Tibial nerve (tissue), 4 donors: ENCODE measurements around the gene NYAP2. TPM values are rescaled to one million over a fixed set of nuclear protein-coding genes. Genes with fewer than 3 reads are reported as not detected.

Source experiments
- DNase-seq, 2 donors: peaks; one replicate each; pipeline ENCODE4 v3.0.0-alpha.2; 2019; ENCODE audit warnings: low spot score in 2 of 2
- H3K27ac ChIP-seq, 4 donors: fragments of 200-600 bp; sonication (generic) in 3 of 4; one replicate each; pipeline ENCODE4 v1.5.1; 2017 to 2019; ENCODE audit warnings: mild to moderate bottlenecking in 1 of 4
- H3K27me3 ChIP-seq, 2 donors: fragments of 200-600 bp; sonication (generic) in 1 of 2; one replicate each; pipeline versions ENCODE4 v1.5.1 to v1.6.0; 2017 to 2019
- H3K36me3 ChIP-seq, 3 donors: fragments of 200-600 bp; sonication (generic); one replicate each; pipeline ENCODE4 v1.5.1; 2018 to 2019
- H3K4me1 ChIP-seq, 4 donors: fragments of 200-600 bp; sonication (generic) in 3 of 4; one replicate each; pipeline ENCODE4 v1.5.1; 2017 to 2019
- H3K4me3 ChIP-seq, 4 donors: fragments of 200-600 bp; sonication (generic) in 3 of 4; one replicate each; pipeline ENCODE4 v1.5.1; 2017 to 2019; ENCODE audit warnings: mild to moderate bottlenecking in 1 of 4, moderate library complexity in 1 of 4
- H3K9me3 ChIP-seq, 4 donors: fragments of 200-600 bp; sonication (generic) in 3 of 4; one replicate each; pipeline ENCODE4 v1.5.1; 2017 to 2019
- CTCF ChIP-seq, 5 experiments: fragments of 200-600 bp in 3 of 5; fragments of 450-650 bp in 2 of 5; sonication (generic) in 3 of 5; IDR thresholded peaks; one replicate each; pipeline ENCODE4 v1.5.1; 2016 to 2019; ENCODE audit warnings: antibody characterized with exemption in 5 of 5, mild to moderate bottlenecking in 3 of 5, moderate library complexity in 2 of 5
- EP300 ChIP-seq, 2 donors: sonication (generic); formaldehyde crosslinking; IDR thresholded peaks; one replicate each; pipeline ENCODE4 v1.6.1; 2017; ENCODE audit warnings: antibody characterized with exemption in 2 of 2, mild to moderate bottlenecking in 1 of 2
- POLR2A ChIP-seq, 2 donors: fragments of 450-650 bp; IDR thresholded peaks; one replicate each; pipeline ENCODE4 v1.6.1; 2017; ENCODE audit warnings: antibody characterized with exemption in 2 of 2, mild to moderate bottlenecking in 2 of 2, moderate library complexity in 2 of 2
- WGBS, 2 donors: methylation state at CpG; one replicate each; pipeline ENCODE4 v1.1.5; 2018; 5-methylcytosine and 5-hydroxymethylcytosine counted together
- total RNA-seq, 4 donors: library from RNA; depleted of rRNA; stranded (reverse); fragments of >200 nt; gene quantifications; one replicate each; pipeline ENCODE4 v1.1.0, GENCODE V29; 2016

Gene NYAP2
- total RNA-seq, 4 donors from 2014 or later, result under 0.01 TPM; not detected in 3

GRCh38 chr2:225668606-225669266, 269.2 kb downstream of the NYAP2 start:
- no peak overlapping the region for H3K27ac ChIP-seq
- TF ChIP-seq POLR2A (IDR thresholded peaks at IDR 0.05) (no peak), EP300 (IDR thresholded peaks at IDR 0.05) (no peak), CTCF (IDR thresholded peaks at IDR 0.05) (peak; percentile 54 to 69 (median 63))
- H3K4me3 ChIP-seq, result no peak overlapping the region
- WGBS, 2 donors, result 36 to 43% methylated on average over 2 of the region's 2 CpGs
- DNase-seq, result peak in 1 of 2 donors; percentile 56
- H3K9me3 ChIP-seq, result no peaks in the 10 kb centered on the region
- peaks cover 0 to 7% (median 0%) of the 10 kb centered on the region in 4 donors for H3K4me1 ChIP-seq
- no peaks in the 10 kb centered on the region for H3K27me3 ChIP-seq
- H3K36me3 ChIP-seq, result no peaks in the 10 kb centered on the region

GRCh38 chr2:225670111-225670974, 270.8 kb downstream of the NYAP2 start:
- no peaks in the 10 kb centered on the region for H3K9me3 ChIP-seq
- WGBS, 2 donors, result 42 to 49% methylated on average over 4 of the region's 4 CpGs
- TF ChIP-seq CTCF (IDR thresholded peaks at IDR 0.05), result peak in 3 of 5 experiments; percentile 23 to 44 (median 38)
- TF ChIP-seq EP300 (IDR thresholded peaks at IDR 0.05), result no peak
- TF ChIP-seq POLR2A (IDR thresholded peaks at IDR 0.05), result no peak

GRCh38 chr2:225678792-225679191, 279.3 kb downstream of the NYAP2 start:
- DNase-seq, result no peak
- H3K36me3 ChIP-seq, result no peaks in the 10 kb centered on the region
- no peaks in the 10 kb centered on the region for H3K4me1 ChIP-seq
- H3K27me3 ChIP-seq, result no peaks in the 10 kb centered on the region
- H3K9me3 ChIP-seq, result no peaks in the 10 kb centered on the region
- H3K27ac ChIP-seq, result no peak overlapping the region
- TF ChIP-seq EP300 (IDR thresholded peaks at IDR 0.05) (no peak), POLR2A (IDR thresholded peaks at IDR 0.05) (no peak), CTCF (IDR thresholded peaks at IDR 0.05) (no peak)
- no peak overlapping the region for H3K4me3 ChIP-seq

More at GRCh38 chr2:225670111-225670974, 270.8 kb downstream of the NYAP2 start:
- no peaks in the 10 kb centered on the region for H3K27me3 ChIP-seq
- no peak for DNase-seq
- no peak overlapping the region for H3K4me3 ChIP-seq
- peaks cover 0 to 7% (median 0%) of the 10 kb centered on the region in 4 donors for H3K4me1 ChIP-seq
- no peak overlapping the region for H3K27ac ChIP-seq
- H3K36me3 ChIP-seq, result no peaks in the 10 kb centered on the region

GRCh38 chr2:225683258-225683657, 283.7 kb downstream of the NYAP2 start:
- Histone ChIP-seq H3K36me3 (no peaks in the 10 kb centered on the region), H3K4me1 (no peaks in the 10 kb centered on the region), H3K9me3 (no peaks in the 10 kb centered on the region), H3K27me3 (no peaks in the 10 kb centered on the region), H3K4me3 (no peak overlapping the region), H3K27ac (no peak overlapping the region)
- WGBS, 2 donors, result 90 to 92% methylated on average over 2 of the region's 2 CpGs
- TF ChIP-seq EP300 (IDR thresholded peaks at IDR 0.05), result no peak
- TF ChIP-seq CTCF (IDR thresholded peaks at IDR 0.05), result no peak
- TF ChIP-seq POLR2A (IDR thresholded peaks at IDR 0.05), result no peak
- no peak for DNase-seq

- Histone ChIP-seq H3K4me3 (no peak overlapping the region), H3K27ac (no peak overlapping the region), H3K4me1 (no peaks in the 10 kb centered on the region), H3K36me3 (no peaks in the 10 kb centered on the region), H3K27me3 (no peaks in the 10 kb centered on the region), H3K9me3 (peaks cover 0 to 2% (median 0%) of the 10 kb centered on the region in 4 donors)
- no peak for TF ChIP-seq POLR2A (IDR thresholded peaks at IDR 0.05)
- no peak for TF ChIP-seq CTCF (IDR thresholded peaks at IDR 0.05)
- TF ChIP-seq EP300 (IDR thresholded peaks at IDR 0.05), result no peak
- DNase-seq, result no peak
- WGBS, 2 donors, result 78 to 80% methylated on average over 1 of the region's 1 CpG
Observed at GRCh38 chr2:225690153-225690552, 290.6 kb downstream of the NYAP2 start.
